ENCODE results near the gene IKZF3.

DNA sequence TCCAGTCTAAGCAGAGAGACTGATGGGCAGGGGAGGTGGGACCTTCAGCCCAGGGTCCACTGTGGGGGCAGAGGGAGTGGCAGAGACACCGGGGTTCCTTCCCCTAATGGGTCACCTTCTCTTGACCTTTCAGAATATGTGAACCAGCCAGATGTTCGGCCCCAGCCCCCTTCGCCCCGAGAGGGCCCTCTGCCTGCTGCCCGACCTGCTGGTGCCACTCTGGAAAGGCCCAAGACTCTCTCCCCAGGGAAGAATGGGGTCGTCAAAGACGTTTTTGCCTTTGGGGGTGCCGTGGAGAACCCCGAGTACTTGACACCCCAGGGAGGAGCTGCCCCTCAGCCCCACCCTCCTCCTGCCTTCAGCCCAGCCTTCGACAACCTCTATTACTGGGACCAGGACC lies 136.6 kb downstream of the IKZF3 start:
- TF ChIP-seq, protein P1, sequence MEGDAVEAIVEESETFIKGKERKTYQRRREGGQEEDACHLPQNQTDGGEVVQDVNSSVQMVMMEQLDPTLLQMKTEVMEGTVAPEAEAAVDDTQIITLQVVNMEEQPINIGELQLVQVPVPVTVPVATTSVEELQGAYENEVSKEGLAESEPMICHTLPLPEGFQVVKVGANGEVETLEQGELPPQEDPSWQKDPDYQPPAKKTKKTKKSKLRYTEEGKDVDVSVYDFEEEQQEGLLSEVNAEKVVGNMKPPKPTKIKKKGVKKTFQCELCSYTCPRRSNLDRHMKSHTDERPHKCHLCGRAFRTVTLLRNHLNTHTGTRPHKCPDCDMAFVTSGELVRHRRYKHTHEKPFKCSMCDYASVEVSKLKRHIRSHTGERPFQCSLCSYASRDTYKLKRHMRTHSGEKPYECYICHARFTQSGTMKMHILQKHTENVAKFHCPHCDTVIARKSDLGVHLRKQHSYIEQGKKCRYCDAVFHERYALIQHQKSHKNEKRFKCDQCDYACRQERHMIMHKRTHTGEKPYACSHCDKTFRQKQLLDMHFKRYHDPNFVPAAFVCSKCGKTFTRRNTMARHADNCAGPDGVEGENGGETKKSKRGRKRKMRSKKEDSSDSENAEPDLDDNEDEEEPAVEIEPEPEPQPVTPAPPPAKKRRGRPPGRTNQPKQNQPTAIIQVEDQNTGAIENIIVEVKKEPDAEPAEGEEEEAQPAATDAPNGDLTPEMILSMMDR (IDR thresholded peaks at IDR 0.05; ENCODE audit: poor library complexity, severe bottlenecking), result no peak
- TF ChIP-seq EZH2 (IDR thresholded peaks at IDR 0.05; ENCODE audit: borderline replicate concordance, insufficient read depth, low read length, poor library complexity, severe bottlenecking) (no peak), POLR2AphosphoS5 (IDR thresholded peaks at IDR 0.05) (no peak), RAD21 (conservative IDR thresholded peaks at IDR 0.05) (no peak), TAF1 (IDR thresholded peaks at IDR 0.05; ENCODE audit: low read depth) (no peak)
- TF ChIP-seq, protein P2, sequence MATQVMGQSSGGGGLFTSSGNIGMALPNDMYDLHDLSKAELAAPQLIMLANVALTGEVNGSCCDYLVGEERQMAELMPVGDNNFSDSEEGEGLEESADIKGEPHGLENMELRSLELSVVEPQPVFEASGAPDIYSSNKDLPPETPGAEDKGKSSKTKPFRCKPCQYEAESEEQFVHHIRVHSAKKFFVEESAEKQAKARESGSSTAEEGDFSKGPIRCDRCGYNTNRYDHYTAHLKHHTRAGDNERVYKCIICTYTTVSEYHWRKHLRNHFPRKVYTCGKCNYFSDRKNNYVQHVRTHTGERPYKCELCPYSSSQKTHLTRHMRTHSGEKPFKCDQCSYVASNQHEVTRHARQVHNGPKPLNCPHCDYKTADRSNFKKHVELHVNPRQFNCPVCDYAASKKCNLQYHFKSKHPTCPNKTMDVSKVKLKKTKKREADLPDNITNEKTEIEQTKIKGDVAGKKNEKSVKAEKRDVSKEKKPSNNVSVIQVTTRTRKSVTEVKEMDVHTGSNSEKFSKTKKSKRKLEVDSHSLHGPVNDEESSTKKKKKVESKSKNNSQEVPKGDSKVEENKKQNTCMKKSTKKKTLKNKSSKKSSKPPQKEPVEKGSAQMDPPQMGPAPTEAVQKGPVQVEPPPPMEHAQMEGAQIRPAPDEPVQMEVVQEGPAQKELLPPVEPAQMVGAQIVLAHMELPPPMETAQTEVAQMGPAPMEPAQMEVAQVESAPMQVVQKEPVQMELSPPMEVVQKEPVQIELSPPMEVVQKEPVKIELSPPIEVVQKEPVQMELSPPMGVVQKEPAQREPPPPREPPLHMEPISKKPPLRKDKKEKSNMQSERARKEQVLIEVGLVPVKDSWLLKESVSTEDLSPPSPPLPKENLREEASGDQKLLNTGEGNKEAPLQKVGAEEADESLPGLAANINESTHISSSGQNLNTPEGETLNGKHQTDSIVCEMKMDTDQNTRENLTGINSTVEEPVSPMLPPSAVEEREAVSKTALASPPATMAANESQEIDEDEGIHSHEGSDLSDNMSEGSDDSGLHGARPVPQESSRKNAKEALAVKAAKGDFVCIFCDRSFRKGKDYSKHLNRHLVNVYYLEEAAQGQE (IDR thresholded peaks at IDR 0.05; ENCODE audit: borderline replicate concordance), result no peak

All from neural cell (in vitro differentiated cells).